ENCODE results near the gene SLC25A42. TPM values are rescaled to one million over a fixed set of nuclear protein-coding genes. Genes with fewer than 3 reads are reported as not detected.

Gene SLC25A42
- total and polyA plus RNA-seq, 2 of the 4 experiments (the other 2 are of a cell fraction), result 2.0 to 9.9 TPM

GRCh38 chr19:19061506-19061905, 2.3 kb upstream of the SLC25A42 start:
- Histone ChIP-seq H4K20me1 (ENCODE audit: insufficient read depth, low read length) (0 out of 2 replicates have a peak, but pooled peaks cover 6% of the 10 kb centered on the region), H2BK120ac (ENCODE audit: low read depth, low read length) (no peak overlapping the region), H3K9me3 (ENCODE audit: control insufficient read depth, insufficient read depth, low read length) (no peaks in the 10 kb centered on the region), H3K4ac (ENCODE audit: low read depth, low read length) (no peak overlapping the region), H4K8ac (ENCODE audit: low read depth in 2 of 2, low read length in 2 of 2) (no peak overlapping the region), H2AK5ac (ENCODE audit: low read depth, low read length) (no peak overlapping the region), H3K23ac (ENCODE audit: low read depth, low read length) (no peak overlapping the region), H3K18ac (ENCODE audit: low read depth, low read length) (no peak overlapping the region), H2AFZ (replicated peaks; ENCODE audit: low read length, poor library complexity) (no peak overlapping the region), H3K4me1 (ENCODE audit: control insufficient read depth, insufficient read depth, low read length) (peaks cover 13% of the 10 kb centered on the region), H3K79me1 (ENCODE audit: low read depth in 1 of 2, low read length in 2 of 2) (peaks cover 6 to 16% of the 10 kb centered on the region in 2 experiments; a peak in 2 of 4 replicates), H3K27ac (ENCODE audit: insufficient read depth, low read length) (no peak overlapping the region), H3K14ac (replicated peaks; ENCODE audit: low read depth, low read length) (no peak overlapping the region), H2BK20ac (ENCODE audit: low read depth, low read length) (no peak overlapping the region), H2BK15ac (ENCODE audit: low read depth, low read length) (no peak overlapping the region), H3K9me1 (ENCODE audit: insufficient read depth, low read length) (peaks cover 13% of the 10 kb centered on the region), H2BK5ac (ENCODE audit: low read depth, low read length, poor library complexity, severe bottlenecking) (no peak overlapping the region), H3K4me2 (ENCODE audit: low read depth, low read length) (no peak overlapping the region), H3K4me3 (ENCODE audit: insufficient read depth, low read depth, low read length) (no peak overlapping the region), H4K91ac (ENCODE audit: insufficient read depth, low read depth, low read length) (no peak overlapping the region), H4K5ac (ENCODE audit: low read depth, low read length) (no peak overlapping the region), H3K9ac (ENCODE audit: low read depth, low read length) (no peak overlapping the region), H2AK9ac (replicated peaks; ENCODE audit: low read depth, low read length, poor library complexity) (no peak overlapping the region), H3K36me3 (ENCODE audit: control insufficient read depth, insufficient read depth, low read length) (peaks cover 19% of the 10 kb centered on the region), H3K27me3 (ENCODE audit: control insufficient read depth, insufficient read depth, low read length) (no peaks in the 10 kb centered on the region), H3K56ac (ENCODE audit: extremely low read depth, insufficient read depth, low read length) (no peak overlapping the region)
- ChIA-PET POLR2A (ENCODE audit: unreplicated experiment) (no interaction called here), CTCF (no interaction called here)
- no peak for DNase-seq
- BruUV-seq (replicated peaks), result no TSS peak
- ATAC-seq (ENCODE audit: low read depth), result no peak
- dilution Hi-C loops (cut with HindIII; ENCODE audit: low sequenced_read_pairs, unreplicated experiment) (no loop called here), in situ Hi-C loops (cut with MboI; ENCODE audit: low sequenced_read_pairs) (no loop called here), intact Hi-C loops (cut with micrococcal nuclease) (loop anchor here (10.0 kb wide), 1 partner anchor 113 kb away; the partner anchor contains the start of gene MEF2B)
- TF ChIP-seq RFX5 (IDR thresholded peaks at IDR 0.05; ENCODE audit: low read depth, low read length), result no peak
- no peak for TF ChIP-seq SMC3 (IDR thresholded peaks at IDR 0.05; ENCODE audit: low read depth, low read length)
- TF ChIP-seq RAD21 (IDR thresholded peaks at IDR 0.05; ENCODE audit: low read length), result no peak
- TF ChIP-seq FOS (IDR thresholded peaks at IDR 0.05; ENCODE audit: low read depth, low read length), result no peak
- TF ChIP-seq CHD1 (IDR thresholded peaks at IDR 0.05; ENCODE audit: low read depth, low read length), result no peak
- TF ChIP-seq USF2 (IDR thresholded peaks at IDR 0.05; ENCODE audit: low read depth, low read length), result no peak
- no CpG with 5 or more reads among the region's 8 CpGs for WGBS, 2 experiments (ENCODE audit: extremely low coverage in 2 of 2, insufficient read length in 1 of 2)
